HUDEP-2 (cell line): ENCODE measurements around the gene PACS1.
"Not testable (repeated sequence)": the region's sequence is repeated elsewhere in the genome, so short reads cannot be mapped to it uniquely, and the experiment has no call there.

Experiments
- DNase-seq, 76 experiments: peaks; one replicate each; lab custom pipeline; 2025; ENCODE audit not compliant: unreplicated experiment in 76 of 76; lab: John Stamatoyannopoulos, UW

Gene PACS1

DNA sequence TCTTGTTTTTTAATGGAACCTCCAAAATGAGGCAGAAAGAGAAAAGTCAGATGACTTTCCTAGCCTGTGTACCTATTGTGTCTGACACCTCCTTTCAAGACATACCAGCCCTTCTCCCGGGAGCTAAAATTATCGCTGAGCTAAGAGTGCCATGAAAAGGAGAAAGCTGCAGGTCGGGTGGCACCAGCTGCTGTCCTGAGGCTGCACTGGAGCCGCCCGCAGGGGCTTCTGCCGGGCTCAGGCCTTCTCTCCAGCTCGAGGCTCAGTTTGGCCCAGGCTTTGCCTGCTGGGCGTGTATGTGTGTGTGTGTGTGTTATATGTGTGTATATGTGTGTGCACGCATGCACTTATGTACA lies 170.7 kb downstream of the PACS1 start:
- no peak for DNase-seq

GRCh38 chr11:66242095-66242765 lies 172.2 kb downstream of the PACS1 start:
- no peak for DNase-seq

GRCh38 chr11:66243782-66244535 lies 173.9 kb downstream of the PACS1 start:
- DNase-seq: no peak

DNA sequence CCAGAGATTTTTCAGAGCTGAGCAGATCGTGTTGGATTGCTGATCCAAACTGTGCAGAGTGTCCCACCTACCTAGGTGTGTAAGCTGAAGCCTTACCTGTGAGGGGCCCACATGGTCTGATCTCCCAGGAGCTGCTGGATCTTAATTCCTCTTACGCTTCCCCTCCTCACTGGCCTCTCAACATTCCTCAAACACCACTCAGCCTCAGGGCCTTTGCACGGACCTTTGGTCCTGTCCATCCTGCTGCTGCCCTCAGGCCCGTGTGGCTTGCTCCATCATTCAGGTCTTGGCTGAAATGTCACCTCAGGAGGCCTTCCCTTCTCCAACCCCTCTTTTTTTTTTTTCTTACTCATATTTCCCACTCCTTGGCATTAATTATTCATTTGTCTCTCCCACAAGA lies 177.2 kb downstream of the PACS1 start:
- no peak for DNase-seq

DNA sequence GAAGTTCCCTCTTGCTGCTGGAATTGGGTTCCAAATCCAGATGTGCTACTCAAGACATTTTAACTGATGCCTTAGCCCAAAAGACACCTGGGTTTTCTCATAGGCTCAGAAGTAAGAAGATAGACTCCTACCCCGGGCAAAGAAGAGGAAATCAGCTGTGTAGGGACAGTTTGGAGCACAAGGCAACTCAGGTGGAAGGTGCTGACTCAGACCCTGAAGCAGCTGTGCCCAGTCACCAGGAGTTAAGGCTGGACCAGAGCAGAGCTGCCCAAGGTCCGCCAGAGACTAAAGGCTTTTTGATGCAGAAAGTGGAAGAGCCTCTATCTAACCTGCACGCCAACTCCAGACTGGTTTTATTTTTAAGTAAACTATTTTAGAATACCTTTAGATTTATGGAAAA lies 177.7 kb downstream of the PACS1 start:
- DNase-seq: no peak

DNA sequence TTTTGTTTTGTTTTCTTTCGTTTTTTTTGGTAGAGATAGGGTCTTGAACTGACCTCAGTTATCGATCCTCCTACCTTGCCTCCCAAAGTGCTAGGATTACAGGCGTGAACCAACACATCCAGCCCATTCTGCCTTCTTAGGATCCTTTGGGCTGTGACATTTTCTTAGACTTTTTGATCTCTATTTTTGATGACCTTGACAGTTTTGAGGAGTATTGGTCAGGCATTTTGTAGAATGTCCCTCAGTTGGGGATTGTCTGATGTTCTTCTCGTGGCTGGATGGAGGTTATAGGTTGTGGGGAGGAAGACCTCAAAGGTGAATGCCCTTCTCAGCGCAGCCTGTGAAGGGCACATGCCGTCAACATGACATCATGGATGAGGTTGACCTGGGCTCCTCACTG lies 178.8 kb downstream of the PACS1 start:
- no peak for DNase-seq

- DNase-seq: no peak
Measured at GRCh38 chr11:66251809-66252208, 181.7 kb downstream of the PACS1 start.

DNA sequence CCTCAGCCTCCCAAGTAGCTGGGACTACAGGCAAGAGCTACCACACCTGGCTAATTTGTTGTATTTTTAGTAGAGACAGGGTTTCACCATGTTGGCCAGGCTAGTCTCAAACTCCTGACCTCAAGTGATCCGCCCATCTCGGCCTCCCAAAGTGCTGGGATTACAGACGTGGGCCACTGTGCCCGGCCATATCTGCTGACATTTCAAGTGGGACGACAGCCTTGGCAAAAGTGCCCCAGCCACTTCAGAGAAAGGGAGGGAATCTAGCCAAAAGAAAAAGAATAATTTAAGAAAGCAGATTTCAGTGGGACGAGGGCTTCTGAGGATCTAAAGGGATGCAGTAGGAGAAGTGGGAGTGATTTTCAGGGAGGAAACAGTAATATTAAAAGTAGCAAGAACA lies 183.0 kb downstream of the PACS1 start:
- not testable (repeated sequence) for DNase-seq

GRCh38 chr11:66258473-66258893 lies 188.4 kb downstream of the PACS1 start:
- DNase-seq: no peak

GRCh38 chr11:66259225-66259624 lies 189.2 kb downstream of the PACS1 start:
- DNase-seq: no peak

DNA sequence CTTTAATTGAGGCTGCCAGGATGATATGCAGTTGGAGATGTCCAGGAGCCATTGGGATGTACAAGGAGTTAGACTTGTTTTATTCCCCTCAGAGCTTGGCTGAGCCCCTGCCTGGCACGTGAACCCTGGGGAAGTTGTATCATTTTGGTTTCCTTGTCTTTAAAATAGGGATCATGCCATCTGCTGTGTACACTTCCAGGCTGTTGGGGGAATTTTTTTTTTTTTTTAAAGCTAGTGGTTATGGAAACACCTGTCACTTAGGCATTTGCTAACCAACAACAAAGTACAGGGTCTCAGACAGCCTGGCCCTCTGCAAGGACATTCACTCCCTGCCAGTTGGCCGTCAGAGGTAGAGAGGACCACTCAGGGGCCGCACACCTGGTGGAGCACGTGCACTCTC lies 189.9 kb downstream of the PACS1 start:
- DNase-seq: no peak

DNA sequence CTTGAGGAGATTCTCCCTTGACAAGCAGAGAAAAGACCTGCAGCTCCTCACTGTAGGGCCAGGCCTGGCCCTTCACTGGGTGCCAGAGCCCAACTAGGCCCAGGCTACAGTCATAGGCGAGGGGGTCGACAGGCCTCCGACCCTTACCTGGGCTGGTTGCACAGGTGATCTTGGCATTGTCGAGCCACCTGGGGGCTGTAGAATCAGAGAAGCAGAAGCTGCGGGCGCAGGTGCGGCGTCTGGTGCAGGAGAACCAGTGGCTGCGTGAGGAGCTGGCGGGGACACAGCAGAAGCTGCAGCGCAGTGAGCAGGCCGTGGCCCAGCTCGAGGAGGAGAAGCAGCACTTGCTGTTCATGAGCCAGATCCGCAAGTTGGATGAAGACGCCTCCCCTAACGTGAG lies 191.5 kb downstream of the PACS1 start:
- no peak for DNase-seq

DNA sequence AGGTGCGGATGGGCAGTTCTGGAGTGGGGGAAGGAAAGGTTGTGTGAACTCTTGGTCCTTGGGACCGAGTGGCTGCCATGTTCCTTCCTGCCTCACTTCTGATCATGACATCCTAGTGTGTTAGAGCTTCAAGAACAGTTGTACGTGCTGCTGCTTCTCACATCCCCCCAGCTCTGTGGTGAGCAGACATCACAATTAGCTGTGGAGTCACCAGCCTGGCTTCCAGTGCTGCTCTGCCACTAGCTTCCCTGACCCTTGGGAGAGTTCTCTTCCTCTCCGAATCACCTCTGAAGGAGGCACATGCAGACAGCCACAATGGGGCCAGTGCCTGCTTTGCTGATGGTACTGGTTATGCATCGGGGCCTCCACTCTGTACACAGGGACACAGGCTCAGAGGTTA lies 192.1 kb downstream of the PACS1 start:
- DNase-seq: no peak

- DNase-seq: no peak
Measured at GRCh38 chr11:66262696-66263095, 192.6 kb downstream of the PACS1 start.

GRCh38 chr11:66263231-66263630 lies 193.2 kb downstream of the PACS1 start:
- DNase-seq: no peak

DNA sequence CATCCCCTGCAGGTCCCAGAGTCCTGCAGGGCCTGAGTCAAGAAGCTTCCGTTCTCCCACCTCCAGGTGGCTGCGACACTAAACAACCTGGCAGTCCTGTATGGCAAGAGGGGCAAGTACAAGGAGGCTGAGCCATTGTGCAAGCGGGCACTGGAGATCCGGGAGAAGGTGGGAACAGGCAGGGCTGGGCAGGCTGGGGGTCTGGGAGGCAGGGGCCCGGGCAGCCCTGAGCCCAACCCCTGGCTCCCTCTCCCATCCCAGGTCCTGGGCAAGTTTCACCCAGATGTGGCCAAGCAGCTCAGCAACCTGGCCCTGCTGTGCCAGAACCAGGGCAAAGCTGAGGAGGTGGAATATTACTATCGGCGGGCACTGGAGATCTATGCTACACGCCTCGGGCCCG lies 193.7 kb downstream of the PACS1 start:
- DNase-seq: no peak

DNA sequence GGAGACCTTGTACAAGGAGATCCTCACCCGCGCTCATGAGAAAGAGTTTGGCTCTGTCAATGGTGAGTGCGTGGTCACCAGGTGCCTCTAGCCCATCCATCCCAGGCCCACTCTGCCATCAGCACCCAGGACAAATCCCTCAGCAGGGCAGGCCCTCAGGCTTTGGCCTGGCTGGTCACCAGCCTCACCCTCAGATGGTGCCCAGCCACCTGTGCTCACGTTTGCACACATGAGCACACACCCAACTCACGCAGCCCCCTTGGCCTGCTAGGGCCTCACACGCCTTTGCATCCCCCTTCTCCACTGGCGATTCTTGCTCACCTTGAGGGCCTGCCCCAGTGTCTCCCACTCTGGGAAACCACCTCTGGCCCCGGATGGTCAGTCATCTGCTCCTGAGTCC lies 194.3 kb downstream of the PACS1 start:
- no peak for DNase-seq

DNA sequence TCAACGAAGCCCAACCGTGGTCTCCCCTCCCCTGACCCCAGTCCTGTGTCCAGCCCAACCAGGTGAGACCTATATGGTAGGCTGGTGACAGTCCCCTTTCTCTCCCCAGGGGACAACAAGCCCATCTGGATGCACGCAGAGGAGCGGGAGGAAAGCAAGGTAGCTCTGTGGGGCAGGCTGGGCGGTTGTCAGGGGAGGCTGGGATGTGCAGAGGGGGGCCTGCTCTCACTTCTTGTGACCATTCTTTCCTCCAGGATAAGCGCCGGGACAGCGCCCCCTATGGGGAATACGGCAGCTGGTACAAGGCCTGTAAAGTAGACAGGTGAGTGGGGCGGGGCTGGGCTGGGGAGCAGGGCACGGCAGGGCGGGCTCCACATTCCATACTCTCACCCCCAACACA lies 194.8 kb downstream of the PACS1 start:
- peak in 9 of 76 experiments; percentile 5 to 32 (median 16) for DNase-seq

DNA sequence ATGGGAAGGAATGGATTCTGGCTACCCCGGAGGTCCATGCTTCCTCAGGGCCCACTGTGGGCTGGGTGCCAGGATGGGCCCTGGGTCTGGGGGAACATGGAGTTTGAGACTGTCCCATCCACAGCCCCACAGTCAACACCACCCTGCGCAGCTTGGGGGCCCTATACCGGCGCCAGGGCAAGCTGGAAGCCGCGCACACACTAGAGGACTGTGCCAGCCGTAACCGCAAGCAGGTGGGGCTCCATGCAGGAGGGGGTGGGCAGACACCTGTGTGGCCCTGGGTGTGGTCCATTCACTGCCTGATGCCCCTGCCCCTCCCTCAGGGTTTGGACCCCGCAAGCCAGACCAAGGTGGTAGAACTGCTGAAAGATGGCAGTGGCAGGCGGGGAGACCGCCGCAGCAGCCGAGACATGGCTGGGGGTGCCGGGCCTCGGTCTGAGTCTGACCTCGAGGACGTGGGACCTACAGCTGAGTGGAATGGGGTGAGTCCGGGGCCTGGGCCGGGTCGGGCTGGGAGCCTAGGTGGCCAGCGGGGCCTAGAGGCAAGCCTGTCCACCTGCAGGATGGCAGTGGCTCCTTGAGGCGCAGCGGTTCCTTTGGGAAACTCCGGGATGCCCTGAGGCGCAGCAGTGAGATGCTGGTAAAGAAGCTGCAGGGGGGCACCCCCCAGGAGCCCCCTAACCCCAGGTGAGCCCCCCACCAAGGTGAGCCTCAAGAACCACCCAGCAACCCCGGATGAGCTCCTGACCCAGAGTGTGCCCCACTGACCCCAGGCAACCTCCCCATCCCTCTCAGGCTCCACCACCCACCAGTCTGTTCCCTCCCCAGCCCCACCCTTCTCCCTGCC lies 195.7 kb downstream of the PACS1 start:
- no peak for DNase-seq

GRCh38 chr11:66266378-66267038 lies 196.4 kb downstream of the PACS1 start:
- no peak for DNase-seq

DNA sequence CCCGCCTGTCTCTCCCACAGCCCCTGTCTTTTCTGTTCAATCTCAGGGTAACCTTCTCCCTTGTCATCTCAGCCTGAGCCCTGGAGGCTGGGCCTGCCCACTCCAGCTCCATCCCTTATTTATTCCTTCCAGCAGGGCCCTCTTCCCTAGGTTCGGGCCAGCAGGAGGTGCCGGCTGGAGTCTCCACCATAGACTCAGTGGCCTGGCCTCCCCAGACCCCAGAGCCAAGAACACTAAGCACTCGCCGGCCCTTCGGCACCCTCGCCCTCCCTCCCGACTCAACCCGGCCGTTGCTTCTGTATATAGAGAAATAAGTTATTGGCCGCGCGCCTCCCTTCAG lies 196.9 kb downstream of the PACS1 start:
- no peak for DNase-seq
